Measurements from ENCODE around the gene ZFYVE9.
"Not testable (repeated sequence)": the region's sequence is repeated elsewhere in the genome, so short reads cannot be mapped to it uniquely, and the experiment has no call there.

ZFYVE9 gene

GRCh38 chr1:52345252-52345651, 203.4 kb downstream of the ZFYVE9 start:
- no peak for DNase-seq

DNA sequence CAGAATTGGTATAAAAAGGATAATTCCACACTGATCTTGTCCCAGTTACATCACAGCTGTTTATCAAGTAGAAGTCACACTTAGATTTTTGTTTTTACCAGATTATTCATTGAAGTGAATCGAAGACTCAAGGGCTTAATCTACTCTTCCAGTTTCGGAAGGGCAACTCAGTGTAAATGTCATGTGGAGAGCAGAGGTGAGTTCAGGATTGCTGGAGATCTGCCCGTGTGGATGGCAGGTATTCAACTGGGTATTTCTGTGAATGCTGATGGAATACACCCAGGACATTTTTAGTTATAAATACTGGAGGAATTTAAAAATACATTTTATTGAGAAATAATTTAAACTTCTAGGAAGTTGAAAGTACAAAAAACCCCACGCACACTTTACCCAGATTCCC, 204.8 kb downstream of the ZFYVE9 start:
- DNase-seq: no peak

DNA sequence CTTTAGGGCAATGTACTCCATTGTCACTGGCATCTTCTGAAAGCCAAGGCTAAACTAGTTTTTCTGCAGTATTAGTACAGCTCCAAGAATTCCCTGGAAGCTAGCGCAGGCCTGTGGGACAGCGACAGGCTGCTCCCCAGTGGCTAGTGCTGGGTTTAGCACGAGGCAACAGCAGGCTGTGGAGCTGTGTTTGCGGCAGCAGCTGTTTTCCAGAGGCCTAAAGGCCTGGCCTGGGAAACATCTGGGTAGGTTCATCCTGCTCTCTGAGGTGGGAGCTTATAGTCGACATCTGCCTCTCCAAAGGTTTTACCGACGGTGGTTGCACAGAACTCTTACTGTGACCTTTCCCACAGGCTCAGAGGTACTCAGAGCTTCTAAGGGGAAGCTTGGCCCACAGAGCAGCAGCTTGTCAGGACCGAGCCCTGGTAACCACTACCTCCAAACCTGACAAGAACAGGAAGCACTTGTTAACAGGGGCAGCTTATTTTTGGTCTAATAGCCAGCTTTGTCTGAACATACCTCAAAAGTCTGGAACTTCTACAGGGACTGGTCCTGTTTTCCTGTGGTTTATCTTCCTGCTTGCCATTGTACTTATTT, 206.9 kb downstream of the ZFYVE9 start:
- DNase-seq: no peak

DNA sequence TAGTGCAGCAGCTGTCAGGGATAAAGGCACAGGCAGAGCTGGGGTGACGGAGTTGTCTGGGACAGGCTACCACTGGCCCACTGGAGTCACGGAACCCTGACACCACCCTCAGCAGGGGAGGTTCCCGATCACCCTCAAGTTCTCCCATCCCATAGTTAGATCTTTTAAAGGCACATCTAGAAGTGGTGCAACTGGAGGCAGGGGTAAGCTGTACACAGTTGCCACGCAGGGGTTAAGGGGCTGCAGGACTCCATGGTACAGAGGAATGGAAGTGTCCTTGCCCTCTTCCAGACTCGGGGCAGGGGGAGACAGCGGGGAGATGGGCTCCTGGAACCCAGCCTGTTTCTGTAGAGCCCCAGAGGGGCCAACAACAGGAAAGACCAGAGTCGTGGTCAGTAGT, 210.8 kb downstream of the ZFYVE9 start:
- DNase-seq: no peak

- no peak for DNase-seq
These were observed 213.5 kb downstream of the ZFYVE9 start for GRCh38 chr1:52355436-52355835.

GRCh38 chr1:52355847-52356505, 214.1 kb downstream of the ZFYVE9 start:
- DNase-seq: no peak

DNA sequence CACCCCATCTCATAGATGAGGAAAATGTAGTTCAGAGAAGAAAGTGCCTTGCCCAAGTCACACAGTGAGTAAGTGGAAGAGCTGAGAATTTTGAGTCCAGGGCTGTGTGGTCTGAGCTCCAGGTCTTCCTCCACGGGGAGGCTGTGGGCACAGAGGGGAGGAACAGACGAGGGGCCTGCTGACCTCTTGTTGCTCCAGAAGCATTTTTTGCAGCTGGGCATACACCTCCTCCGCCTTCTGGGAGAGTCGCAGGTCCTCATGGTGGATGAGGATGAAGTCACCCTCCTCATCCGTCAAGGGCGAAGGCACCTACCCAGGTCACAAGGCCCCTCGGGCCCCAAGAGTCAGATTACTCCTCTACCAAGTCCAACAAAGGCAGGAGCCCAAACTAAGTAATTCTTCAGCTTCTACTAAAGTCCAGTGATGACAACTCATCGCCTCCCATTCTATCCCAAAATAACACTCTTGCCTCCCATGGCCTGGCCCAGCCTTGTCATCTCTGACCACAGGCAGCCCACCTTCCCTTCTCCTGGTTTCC, 215.0 kb downstream of the ZFYVE9 start:
- no peak for DNase-seq

DNA sequence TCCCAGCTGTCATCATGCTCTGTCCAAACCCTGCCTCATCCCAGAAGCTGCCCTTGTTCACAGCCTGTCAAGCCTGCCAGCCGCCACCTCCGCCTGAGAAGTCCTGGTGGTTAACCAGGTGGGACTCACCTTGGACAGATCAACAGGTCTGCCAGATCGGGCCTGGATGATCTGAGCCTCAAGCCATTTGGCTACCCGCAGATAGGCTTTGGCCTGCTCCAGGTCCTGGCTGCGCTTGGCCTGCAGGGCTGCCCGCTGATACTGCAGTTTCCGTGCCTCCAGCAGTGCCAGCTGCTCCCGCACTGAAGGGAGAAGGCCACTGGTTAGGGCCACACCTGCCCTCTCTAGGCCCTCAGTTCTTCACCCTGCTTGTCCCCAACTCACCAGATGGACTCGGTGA, 215.5 kb downstream of the ZFYVE9 start:
- DNase-seq: no peak

DNA sequence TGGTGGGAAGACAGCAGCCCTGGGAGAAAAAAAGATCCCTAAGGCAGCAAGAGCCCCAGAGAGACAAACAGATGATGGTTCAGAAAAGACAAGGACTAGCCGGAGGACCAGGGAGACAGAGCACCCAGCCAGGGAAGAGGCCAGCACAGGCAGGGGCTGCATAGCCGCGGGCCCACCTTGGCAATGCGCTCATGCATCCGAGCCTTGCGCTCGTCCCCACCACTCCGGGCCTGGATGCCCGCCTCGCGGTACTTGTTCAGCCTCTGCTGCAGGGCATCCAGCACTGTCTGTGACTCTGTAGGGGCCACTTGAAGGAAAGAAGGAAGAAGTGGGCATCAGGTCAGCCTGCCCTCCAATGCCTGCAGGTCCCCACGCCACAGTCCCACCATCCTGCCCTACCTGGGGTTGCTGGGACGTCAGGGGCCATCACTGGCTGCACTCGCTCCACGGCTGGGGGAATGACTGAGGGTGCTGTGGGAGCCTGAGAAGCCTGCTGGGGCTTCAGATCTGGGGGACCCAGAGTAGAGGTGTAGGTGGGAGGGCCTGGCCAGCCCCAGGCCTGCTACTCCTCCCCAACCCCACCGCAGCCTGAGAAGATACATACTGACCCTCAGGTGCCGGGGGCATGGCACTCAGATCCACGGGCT, 217.1 kb downstream of the ZFYVE9 start:
- DNase-seq: no peak

GRCh38 chr1:52359676-52360594, 218.0 kb downstream of the ZFYVE9 start:
- no peak for DNase-seq

- no peak for DNase-seq
These were observed 218.7 kb downstream of the ZFYVE9 start for GRCh38 chr1:52360595-52360968.

GRCh38 chr1:52364235-52364839, 222.4 kb downstream of the ZFYVE9 start:
- peak; percentile 8 for DNase-seq

DNA sequence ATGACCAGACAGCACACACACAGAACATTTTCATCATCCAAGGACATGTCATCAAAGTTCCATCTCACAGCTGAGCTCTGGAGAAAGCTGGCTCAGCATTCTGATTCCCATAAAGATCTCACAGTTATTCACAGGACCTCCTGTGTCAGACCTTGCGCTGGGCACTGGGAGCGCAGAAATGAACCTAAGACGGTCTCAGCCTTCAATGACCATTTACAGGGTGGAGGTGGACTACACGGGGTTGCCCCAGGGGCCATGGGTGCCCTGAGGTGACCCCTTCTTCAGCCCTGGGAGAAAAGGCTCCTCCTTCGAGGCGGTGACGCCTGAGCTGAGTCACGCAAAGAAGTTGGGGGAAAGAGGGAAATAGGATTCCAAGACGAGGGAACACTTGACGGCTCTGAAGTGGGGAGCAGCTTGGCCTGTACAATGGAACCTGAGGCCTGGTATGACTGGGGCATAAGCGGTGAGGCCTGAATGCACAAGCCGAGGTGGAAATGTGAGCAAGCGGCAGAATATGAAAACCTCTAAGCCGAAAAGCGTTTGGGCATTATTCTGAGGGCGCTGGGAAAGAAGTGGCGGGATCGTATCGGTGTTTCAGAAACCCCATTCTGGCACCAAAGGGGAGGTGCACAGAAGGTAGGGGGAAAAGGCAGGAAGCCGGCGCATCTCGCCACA, 223.3 kb downstream of the ZFYVE9 start:
- DNase-seq: no peak

DNA sequence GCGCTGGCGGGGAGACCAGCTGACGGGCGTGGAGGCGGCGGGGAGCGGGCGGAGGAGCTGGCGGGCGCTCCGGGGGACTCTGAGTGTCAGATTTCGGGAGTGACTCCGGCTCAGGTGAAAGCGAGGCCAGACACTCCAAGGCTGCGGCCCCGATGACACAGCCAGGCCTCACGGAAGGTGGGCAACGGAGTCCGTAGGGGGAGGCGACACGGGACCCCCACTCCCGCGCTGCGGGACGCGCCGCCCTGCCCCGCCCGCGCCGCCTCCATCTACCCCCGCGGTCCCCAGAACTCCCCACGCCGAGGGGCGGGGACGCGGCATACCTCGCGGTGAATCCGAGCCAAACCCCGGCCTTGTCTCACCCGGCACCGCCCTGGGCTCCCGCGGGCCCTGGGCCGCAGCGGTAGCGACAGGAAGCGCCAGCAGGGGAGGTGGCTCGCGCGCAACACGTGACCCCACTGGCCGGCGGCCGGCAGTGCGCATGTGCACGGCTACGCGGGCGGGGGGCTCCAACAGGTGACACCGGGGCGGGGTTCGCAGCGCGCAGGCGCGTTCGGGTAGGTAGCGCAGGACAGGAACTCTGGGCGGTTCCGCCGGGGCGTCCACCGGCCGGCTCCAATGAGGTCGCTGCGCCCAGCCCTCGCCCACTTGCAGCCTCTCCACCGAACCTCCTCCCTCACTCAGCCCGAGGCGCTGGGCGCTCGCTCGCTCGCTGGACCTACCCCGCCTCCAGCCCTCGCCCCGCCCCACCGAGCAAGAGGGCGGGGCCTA, 224.0 kb downstream of the ZFYVE9 start, which contains the start of gene CC2D1B:
Gene CC2D1B, minus strand, starts transcription at position 460 of the 771 bp plus-strand sequence. CDS start 1,585 bp downstream, outside the sequence.
- peak; percentile 99 for DNase-seq

GRCh38 chr1:52366517-52366827, 224.6 kb downstream of the ZFYVE9 start:
- no peak for DNase-seq

- no peak for DNase-seq
These were observed 225.4 kb downstream of the ZFYVE9 start for GRCh38 chr1:52367272-52367671.

GRCh38 chr1:52368383-52369172, 226.7 kb downstream of the ZFYVE9 start:
- peak; percentile 61 for DNase-seq

DNA sequence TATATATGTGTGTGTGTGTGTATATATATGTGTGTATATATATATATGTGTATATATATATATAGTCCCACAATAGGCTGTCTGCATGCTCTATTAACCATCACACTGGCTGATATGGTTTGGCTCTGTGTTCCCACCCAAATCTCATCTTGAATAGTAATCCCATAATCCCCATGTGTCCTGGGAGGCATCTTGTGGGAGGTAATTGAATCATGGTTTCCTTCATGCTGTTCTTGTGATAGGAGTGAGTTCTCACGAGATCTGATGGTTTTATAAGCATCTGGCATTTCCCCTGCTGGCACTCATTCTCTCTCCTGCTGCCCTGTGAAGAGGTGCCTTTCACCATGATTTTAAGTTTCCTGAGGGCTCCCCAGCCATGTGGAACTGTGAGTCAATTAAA, 228.0 kb downstream of the ZFYVE9 start:
- DNase-seq: not testable (repeated sequence)

- no peak for DNase-seq
These were observed 243.5 kb downstream of the ZFYVE9 start for GRCh38 chr1:52385376-52385775.

DNA sequence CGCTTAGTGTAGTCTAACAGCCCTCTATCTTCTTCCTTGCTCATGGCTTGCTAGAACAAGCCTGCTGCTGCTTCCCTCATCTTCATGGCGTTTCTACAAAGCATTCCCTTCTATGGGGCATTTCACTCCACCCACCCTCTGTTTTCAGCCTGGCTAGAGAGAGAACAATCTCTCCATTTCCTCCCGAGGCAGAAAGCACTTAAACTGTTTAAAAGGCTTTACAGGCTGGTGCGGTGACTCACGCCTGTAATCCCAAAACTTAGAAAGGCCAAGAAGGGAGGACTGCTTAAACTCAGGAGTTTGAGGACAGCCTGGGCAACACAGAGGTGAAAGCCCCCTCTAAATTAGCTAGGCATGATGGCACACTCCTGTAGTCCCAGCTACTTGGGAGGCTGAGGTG, 244.6 kb downstream of the ZFYVE9 start:
- no peak for DNase-seq

Data from CD4-positive, alpha-beta T cell treated with Interleukin-17A for 1 hour (primary cell).